Activated CD4-positive, alpha-beta T cell treated with anti-CD3 and anti-CD28 coated beads for 1 hour (primary cell): ENCODE data around the gene SLC25A5.
"Not testable (repeated sequence)": the region's sequence is repeated elsewhere in the genome, so short reads cannot be mapped to it uniquely, and the experiment has no call there.

Source experiments
- DNase-seq: peaks from one replicate; pipeline ENCODE4 v3.0.0-alpha.2; 2020

The SLC25A5 gene

GRCh38 chrX:119478504-119478903 lies 10.3 kb downstream of the SLC25A5 start:
- DNase-seq = no peak

GRCh38 chrX:119479845-119480244 lies 11.6 kb downstream of the SLC25A5 start:
- DNase-seq = no peak

- no peak for DNase-seq
Observed at GRCh38 chrX:119481323-119481801, 13.1 kb downstream of the SLC25A5 start.

- no peak for DNase-seq
Observed at GRCh38 chrX:119482041-119482440, 13.8 kb downstream of the SLC25A5 start.

- peak; percentile 34 for DNase-seq
Observed at GRCh38 chrX:119482481-119483480, 14.5 kb downstream of the SLC25A5 start.

- DNase-seq = no peak
Observed at GRCh38 chrX:119486745-119487144, 18.5 kb downstream of the SLC25A5 start.

- DNase-seq = not testable (repeated sequence)
Observed at GRCh38 chrX:119487766-119488165, 19.5 kb downstream of the SLC25A5 start.

GRCh38 chrX:119488749-119489148 lies 20.5 kb downstream of the SLC25A5 start:
- DNase-seq = no peak

- DNase-seq = no peak
Observed at GRCh38 chrX:119489212-119490074, 21.2 kb downstream of the SLC25A5 start.

GRCh38 chrX:119492463-119492862 lies 24.2 kb downstream of the SLC25A5 start:
- no peak for DNase-seq

GRCh38 chrX:119493851-119494495 lies 25.7 kb downstream of the SLC25A5 start:
- DNase-seq = not testable (repeated sequence)

GRCh38 chrX:119495734-119496726 lies 27.8 kb downstream of the SLC25A5 start:
- DNase-seq = no peak

- DNase-seq = no peak
Observed at GRCh38 chrX:119497185-119497584, 28.9 kb downstream of the SLC25A5 start.

GRCh38 chrX:119500061-119500800 lies 32.0 kb downstream of the SLC25A5 start:
- DNase-seq = no peak

GRCh38 chrX:119501511-119502148 lies 33.4 kb downstream of the SLC25A5 start:
- no peak for DNase-seq

- no peak for DNase-seq
Observed at GRCh38 chrX:119502727-119503483, 34.7 kb downstream of the SLC25A5 start.

- DNase-seq = no peak
Observed at GRCh38 chrX:119503484-119503861, 35.2 kb downstream of the SLC25A5 start.

GRCh38 chrX:119505145-119505544 lies 36.9 kb downstream of the SLC25A5 start:
- DNase-seq = not testable (repeated sequence)

- DNase-seq = no peak
Observed at GRCh38 chrX:119505945-119506344, 37.7 kb downstream of the SLC25A5 start.

- DNase-seq = no peak
Observed at GRCh38 chrX:119507206-119507605, 39.0 kb downstream of the SLC25A5 start.
